Measurements from ENCODE around the gene NUMB. TPM values are rescaled to one million over a fixed set of nuclear protein-coding genes. Genes with fewer than 3 reads are reported as not detected.

The NUMB gene
- total RNA-seq, 4 donors from 2014 or later = 43.1 to 83.4 (median 50.2) TPM

- H3K27ac ChIP-seq = no peak overlapping the region
- H3K4me1 ChIP-seq = peaks cover 68% of the 10 kb centered on the region
- WGBS = 68% methylated on average over 5 of the region's 10 CpGs
- no peaks in the 10 kb centered on the region for H3K36me3 ChIP-seq
- H3K27me3 ChIP-seq = peaks cover 7% of the 10 kb centered on the region
- peak in 1 of 2 donors; percentile 66 for DNase-seq (ENCODE audit: low spot score in 2 of 2)
- no peak for TF ChIP-seq POLR2AphosphoS5 (IDR thresholded peaks at IDR 0.05)
- TF ChIP-seq EP300 (IDR thresholded peaks at IDR 0.05) = no peak
- no peak for TF ChIP-seq POLR2A (IDR thresholded peaks at IDR 0.05)
- no peak for TF ChIP-seq CTCF (IDR thresholded peaks at IDR 0.05)
- H3K9me3 ChIP-seq = no peaks in the 10 kb centered on the region
- no peak overlapping the region for H3K4me3 ChIP-seq
Observed at GRCh38 chr14:73240816-73241480, 217.4 kb downstream of the NUMB start.

GRCh38 chr14:73239393-73240241 is 218.7 kb downstream of the NUMB start:
- no peak for TF ChIP-seq EP300 (IDR thresholded peaks at IDR 0.05)
- H3K27me3 ChIP-seq = peaks cover 7% of the 10 kb centered on the region
- peak overlapping the region; percentile 59 for H3K27ac ChIP-seq
- peak overlapping the region; percentile 72 for H3K4me3 ChIP-seq
- no peaks in the 10 kb centered on the region for H3K36me3 ChIP-seq
- H3K9me3 ChIP-seq = no peaks in the 10 kb centered on the region
- DNase-seq (ENCODE audit: low spot score in 2 of 2) = peak; percentile 62 to 78
- 12% methylated on average over 18 of the region's 48 CpGs for WGBS
- H3K4me1 ChIP-seq = peaks cover 65% of the 10 kb centered on the region

- Histone ChIP-seq H3K4me3 (peak overlapping the region; percentile 72), H3K4me1 (peaks cover 65% of the 10 kb centered on the region), H3K36me3 (no peaks in the 10 kb centered on the region), H3K9me3 (no peaks in the 10 kb centered on the region), H3K27ac (no peak overlapping the region), H3K27me3 (peaks cover 7% of the 10 kb centered on the region)
- TF ChIP-seq CTCF (IDR thresholded peaks at IDR 0.05) (no peak), POLR2AphosphoS5 (IDR thresholded peaks at IDR 0.05) (no peak), EP300 (IDR thresholded peaks at IDR 0.05) (no peak), POLR2A (IDR thresholded peaks at IDR 0.05) (no peak)
- WGBS = 59% methylated on average over 11 of the region's 11 CpGs
- DNase-seq (ENCODE audit: low spot score in 2 of 2) = no peak
Observed at GRCh38 chr14:73238941-73239340, 219.4 kb downstream of the NUMB start.

- H3K27ac ChIP-seq = peak overlapping the region; percentile 76
- H3K27me3 ChIP-seq = peaks cover 7% of the 10 kb centered on the region
- TF ChIP-seq EP300 (IDR thresholded peaks at IDR 0.05) (no peak), CTCF (IDR thresholded peaks at IDR 0.05) (no peak), POLR2AphosphoS5 (IDR thresholded peaks at IDR 0.05) (no peak), POLR2A (IDR thresholded peaks at IDR 0.05) (no peak)
- DNase-seq (ENCODE audit: low spot score in 2 of 2) = no peak
- WGBS = 14% methylated on average over 10 of the region's 10 CpGs
- peaks cover 65% of the 10 kb centered on the region for H3K4me1 ChIP-seq
- H3K9me3 ChIP-seq = no peaks in the 10 kb centered on the region
- H3K36me3 ChIP-seq = no peaks in the 10 kb centered on the region
- peak overlapping the region; percentile 72 for H3K4me3 ChIP-seq
Observed at GRCh38 chr14:73238424-73238852, 219.9 kb downstream of the NUMB start.

GRCh38 chr14:73237786-73238423 is 220.4 kb downstream of the NUMB start:
- DNase-seq (ENCODE audit: low spot score in 2 of 2) = no peak
- Histone ChIP-seq H3K4me3 (peak overlapping the region; percentile 72), H3K27me3 (peaks cover 7% of the 10 kb centered on the region), H3K27ac (peak overlapping the region; percentile 76), H3K36me3 (no peaks in the 10 kb centered on the region), H3K9me3 (no peaks in the 10 kb centered on the region), H3K4me1 (peaks cover 61% of the 10 kb centered on the region)
- TF ChIP-seq POLR2AphosphoS5 (IDR thresholded peaks at IDR 0.05) (no peak), CTCF (IDR thresholded peaks at IDR 0.05) (no peak), POLR2A (IDR thresholded peaks at IDR 0.05) (no peak), EP300 (IDR thresholded peaks at IDR 0.05) (no peak)
- WGBS = 1% methylated on average over 29 of the region's 73 CpGs

Measured in suprapubic skin (tissue), 4 donors.